ENCODE data around the gene TOP3B. TPM values are rescaled to one million over a fixed set of nuclear protein-coding genes. Genes with fewer than 3 reads are reported as not detected.
"Not testable (repeated sequence)": the region's sequence is repeated elsewhere in the genome, so short reads cannot be mapped to it uniquely, and the experiment has no call there.

Gene TOP3B
- total and polyA plus RNA-seq, 4 donors = 6.0 to 26.9 (median 8.8) TPM

- no peaks in the 10 kb centered on the region for H3K36me3 ChIP-seq (ENCODE audit: control insufficient read depth in 4 of 4, insufficient read depth in 3 of 4, low read depth in 1 of 4, low read length in 3 of 4)
- no peak overlapping the region for H3K4me3 ChIP-seq (ENCODE audit: low read depth in 1 of 3, low read length in 3 of 3)
- WGBS = 90% methylated on average over 4 of the region's 4 CpGs
- TF ChIP-seq RXRA (IDR thresholded peaks at IDR 0.05) (no peak), HNF4G (IDR thresholded peaks at IDR 0.05) (no peak), JUND (IDR thresholded peaks at IDR 0.05) (no peak), FOXA2 (IDR thresholded peaks at IDR 0.05) (no peak), ATF3 (IDR thresholded peaks at IDR 0.05) (no peak), EGR1 (IDR thresholded peaks at IDR 0.05; ENCODE audit: low read depth in 2 of 2) (no peak), TAF1 (conservative IDR thresholded peaks at IDR 0.05) (no peak)
- TF ChIP-seq, protein P1, sequence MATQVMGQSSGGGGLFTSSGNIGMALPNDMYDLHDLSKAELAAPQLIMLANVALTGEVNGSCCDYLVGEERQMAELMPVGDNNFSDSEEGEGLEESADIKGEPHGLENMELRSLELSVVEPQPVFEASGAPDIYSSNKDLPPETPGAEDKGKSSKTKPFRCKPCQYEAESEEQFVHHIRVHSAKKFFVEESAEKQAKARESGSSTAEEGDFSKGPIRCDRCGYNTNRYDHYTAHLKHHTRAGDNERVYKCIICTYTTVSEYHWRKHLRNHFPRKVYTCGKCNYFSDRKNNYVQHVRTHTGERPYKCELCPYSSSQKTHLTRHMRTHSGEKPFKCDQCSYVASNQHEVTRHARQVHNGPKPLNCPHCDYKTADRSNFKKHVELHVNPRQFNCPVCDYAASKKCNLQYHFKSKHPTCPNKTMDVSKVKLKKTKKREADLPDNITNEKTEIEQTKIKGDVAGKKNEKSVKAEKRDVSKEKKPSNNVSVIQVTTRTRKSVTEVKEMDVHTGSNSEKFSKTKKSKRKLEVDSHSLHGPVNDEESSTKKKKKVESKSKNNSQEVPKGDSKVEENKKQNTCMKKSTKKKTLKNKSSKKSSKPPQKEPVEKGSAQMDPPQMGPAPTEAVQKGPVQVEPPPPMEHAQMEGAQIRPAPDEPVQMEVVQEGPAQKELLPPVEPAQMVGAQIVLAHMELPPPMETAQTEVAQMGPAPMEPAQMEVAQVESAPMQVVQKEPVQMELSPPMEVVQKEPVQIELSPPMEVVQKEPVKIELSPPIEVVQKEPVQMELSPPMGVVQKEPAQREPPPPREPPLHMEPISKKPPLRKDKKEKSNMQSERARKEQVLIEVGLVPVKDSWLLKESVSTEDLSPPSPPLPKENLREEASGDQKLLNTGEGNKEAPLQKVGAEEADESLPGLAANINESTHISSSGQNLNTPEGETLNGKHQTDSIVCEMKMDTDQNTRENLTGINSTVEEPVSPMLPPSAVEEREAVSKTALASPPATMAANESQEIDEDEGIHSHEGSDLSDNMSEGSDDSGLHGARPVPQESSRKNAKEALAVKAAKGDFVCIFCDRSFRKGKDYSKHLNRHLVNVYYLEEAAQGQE (IDR thresholded peaks at IDR 0.05) = no peak
- no peak for DNase-seq (ENCODE audit: low spot score)
- no peaks in the 10 kb centered on the region for H3K9me3 ChIP-seq (ENCODE audit: control insufficient read depth in 4 of 4, low read length in 3 of 4)
- no peaks in the 10 kb centered on the region for H3K27me3 ChIP-seq (ENCODE audit: control insufficient read depth in 4 of 4, insufficient read depth in 4 of 4, low read length in 3 of 4)
- H3K9ac ChIP-seq (ENCODE audit: low read depth in 1 of 2, low read length in 2 of 2) = no peak overlapping the region
- H3K4me1 ChIP-seq (ENCODE audit: control insufficient read depth in 4 of 4, insufficient read depth in 4 of 4, low read length in 3 of 4) = no peaks in the 10 kb centered on the region
- no peak overlapping the region for H3K27ac ChIP-seq (ENCODE audit: low read depth in 1 of 2, low read length in 2 of 2)
These were observed 66.8 kb downstream of the TOP3B start for GRCh38 chr22:21915624-21916308.

GRCh38 chr22:21914033-21914642, 68.4 kb downstream of the TOP3B start:
- H3K9me3 ChIP-seq (ENCODE audit: control insufficient read depth in 4 of 4, low read length in 3 of 4); H3K36me3 ChIP-seq (ENCODE audit: control insufficient read depth in 4 of 4, insufficient read depth in 3 of 4, low read depth in 1 of 4, low read length in 3 of 4); H3K4me1 ChIP-seq (ENCODE audit: control insufficient read depth in 4 of 4, insufficient read depth in 4 of 4, low read length in 3 of 4); H3K9ac ChIP-seq (ENCODE audit: low read depth in 1 of 2, low read length in 2 of 2); DNase-seq (ENCODE audit: low spot score); H3K27me3 ChIP-seq (ENCODE audit: control insufficient read depth in 4 of 4, insufficient read depth in 4 of 4, low read length in 3 of 4); H3K27ac ChIP-seq (ENCODE audit: low read depth in 1 of 2, low read length in 2 of 2); H3K4me3 ChIP-seq (ENCODE audit: low read depth in 1 of 3, low read length in 3 of 3): not testable (repeated sequence)
- WGBS = 96% methylated on average over 8 of the region's 8 CpGs

DNA sequence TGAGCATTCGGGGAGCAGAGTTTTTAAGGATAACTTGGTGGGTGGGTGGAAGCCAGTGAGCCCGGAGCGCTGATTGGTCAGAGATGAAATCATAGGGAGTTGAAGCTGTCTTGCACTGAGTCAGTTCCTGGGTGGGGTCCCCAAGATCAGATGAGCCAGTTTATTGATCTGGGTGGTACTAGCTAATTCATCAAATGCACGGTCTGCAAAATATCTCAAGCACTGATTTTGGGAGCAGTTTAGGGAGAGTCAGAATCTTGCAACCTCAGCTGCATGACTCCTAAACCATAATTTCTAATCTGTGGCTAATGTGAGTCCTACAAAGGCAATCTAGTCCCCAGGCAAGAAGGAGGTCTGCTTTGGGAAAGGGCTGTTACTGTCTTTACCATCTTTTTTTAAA, 72.2 kb downstream of the TOP3B start:
- not testable (repeated sequence) for H3K27ac ChIP-seq (ENCODE audit: low read depth in 1 of 2, low read length in 2 of 2); H3K9ac ChIP-seq (ENCODE audit: low read depth in 1 of 2, low read length in 2 of 2); H3K4me3 ChIP-seq (ENCODE audit: low read depth in 1 of 3, low read length in 3 of 3); H3K4me1 ChIP-seq (ENCODE audit: control insufficient read depth in 4 of 4, insufficient read depth in 4 of 4, low read length in 3 of 4); H3K9me3 ChIP-seq (ENCODE audit: control insufficient read depth in 4 of 4, low read length in 3 of 4); DNase-seq (ENCODE audit: low spot score); H3K36me3 ChIP-seq (ENCODE audit: control insufficient read depth in 4 of 4, insufficient read depth in 3 of 4, low read depth in 1 of 4, low read length in 3 of 4); H3K27me3 ChIP-seq (ENCODE audit: control insufficient read depth in 4 of 4, insufficient read depth in 4 of 4, low read length in 3 of 4)
- 94% methylated on average over 4 of the region's 4 CpGs for WGBS

- Histone ChIP-seq H3K4me3 (ENCODE audit: low read depth in 1 of 3, low read length in 3 of 3) (no peak overlapping the region), H3K9me3 (ENCODE audit: control insufficient read depth in 4 of 4, low read length in 3 of 4) (no peaks in the 10 kb centered on the region), H3K27ac (ENCODE audit: low read depth in 1 of 2, low read length in 2 of 2) (no peak overlapping the region), H3K27me3 (ENCODE audit: control insufficient read depth in 4 of 4, insufficient read depth in 4 of 4, low read length in 3 of 4) (no peaks in the 10 kb centered on the region), H3K36me3 (ENCODE audit: control insufficient read depth in 4 of 4, insufficient read depth in 3 of 4, low read depth in 1 of 4, low read length in 3 of 4) (no peaks in the 10 kb centered on the region), H3K9ac (ENCODE audit: low read depth in 1 of 2, low read length in 2 of 2) (no peak overlapping the region), H3K4me1 (ENCODE audit: control insufficient read depth in 4 of 4, insufficient read depth in 4 of 4, low read length in 3 of 4) (no peaks in the 10 kb centered on the region)
- DNase-seq (ENCODE audit: low spot score) = no peak
- no peak for TF ChIP-seq TAF1 (conservative IDR thresholded peaks at IDR 0.05)
- 96% methylated on average over 2 of the region's 2 CpGs for WGBS
These were observed 72.7 kb downstream of the TOP3B start for GRCh38 chr22:21909871-21910270.

Data from liver (tissue), 9 donors.